Medulla oblongata (tissue), 1 donor: Measurements from ENCODE around the gene KRTCAP3.
"Not testable (repeated sequence)": the region's sequence is repeated elsewhere in the genome, so short reads cannot be mapped to it uniquely, and the experiment has no call there.

Experiments used
- DNase-seq: peaks from one replicate; pipeline ENCODE4 v3.0.0-alpha.2; 2015; ENCODE audit errors: extremely low spot score

The KRTCAP3 gene, protein sequence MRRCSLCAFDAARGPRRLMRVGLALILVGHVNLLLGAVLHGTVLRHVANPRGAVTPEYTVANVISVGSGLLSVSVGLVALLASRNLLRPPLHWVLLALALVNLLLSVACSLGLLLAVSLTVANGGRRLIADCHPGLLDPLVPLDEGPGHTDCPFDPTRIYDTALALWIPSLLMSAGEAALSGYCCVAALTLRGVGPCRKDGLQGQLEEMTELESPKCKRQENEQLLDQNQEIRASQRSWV

DNA sequence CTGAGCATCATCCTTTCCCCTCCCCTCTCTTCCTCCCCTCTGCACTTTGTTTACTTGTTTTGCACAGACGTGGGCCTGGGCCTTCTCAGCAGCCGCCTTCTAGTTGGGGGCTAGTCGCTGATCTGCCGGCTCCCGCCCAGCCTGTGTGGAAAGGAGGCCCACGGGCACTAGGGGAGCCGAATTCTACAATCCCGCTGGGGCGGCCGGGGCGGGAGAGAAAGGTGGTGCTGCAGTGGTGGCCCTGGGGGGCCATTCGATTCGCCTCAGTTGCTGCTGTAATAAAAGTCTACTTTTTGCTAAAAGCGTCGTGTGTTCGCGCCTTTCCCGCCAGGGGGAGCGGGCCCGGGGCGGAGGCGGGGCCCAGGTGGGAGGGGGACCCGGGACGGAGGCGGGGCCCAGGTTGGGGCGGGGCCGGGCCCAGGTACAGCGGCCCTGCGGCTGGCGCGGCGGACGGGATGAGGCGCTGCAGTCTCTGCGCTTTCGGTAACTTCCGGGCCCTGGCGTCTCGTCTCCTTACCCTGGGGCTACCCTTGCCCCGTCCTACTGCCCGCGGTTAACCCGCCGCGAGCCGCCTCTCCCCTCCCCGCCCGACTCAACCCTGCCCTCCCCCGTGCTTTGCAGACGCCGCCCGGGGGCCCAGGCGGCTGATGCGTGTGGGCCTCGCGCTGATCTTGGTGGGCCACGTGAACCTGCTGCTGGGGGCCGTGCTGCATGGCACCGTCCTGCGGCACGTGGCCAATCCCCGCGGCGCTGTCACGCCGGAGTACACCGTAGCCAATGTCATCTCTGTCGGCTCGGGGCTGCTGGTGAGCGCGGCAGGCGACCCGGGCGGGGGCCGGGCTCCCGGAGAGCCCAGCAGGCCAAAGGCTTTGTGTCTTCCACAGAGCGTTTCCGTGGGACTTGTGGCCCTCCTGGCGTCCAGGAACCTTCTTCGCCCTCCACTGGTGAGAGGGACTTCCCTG is at the start of gene KRTCAP3:
TSS of gene KRTCAP3 (plus strand) at position 424 of the 962 bp plus-strand sequence. CDS start at position 456, 32 bp downstream.
- no peak for DNase-seq

DNA sequence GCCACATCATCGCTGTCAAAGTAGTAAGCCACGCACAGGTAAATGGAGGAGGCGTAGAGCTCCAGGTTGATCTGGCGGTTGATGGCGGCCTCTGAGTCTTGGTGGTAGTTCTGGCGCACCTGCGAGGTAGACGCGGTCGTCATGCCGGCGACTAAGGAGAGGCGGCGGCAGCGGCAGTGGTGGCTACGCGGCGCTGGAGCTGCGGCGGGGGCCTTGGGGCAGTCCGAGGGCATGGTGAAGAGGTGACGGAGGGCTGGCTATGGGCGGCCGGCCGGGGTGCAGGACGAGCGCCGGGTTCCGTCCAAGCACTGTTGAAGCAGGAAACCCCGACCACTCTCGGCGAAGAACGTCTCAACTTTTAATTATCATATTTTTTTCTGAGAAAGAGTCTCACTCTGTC is 49.0 kb upstream of the KRTCAP3 start:
- no peak for DNase-seq

DNA sequence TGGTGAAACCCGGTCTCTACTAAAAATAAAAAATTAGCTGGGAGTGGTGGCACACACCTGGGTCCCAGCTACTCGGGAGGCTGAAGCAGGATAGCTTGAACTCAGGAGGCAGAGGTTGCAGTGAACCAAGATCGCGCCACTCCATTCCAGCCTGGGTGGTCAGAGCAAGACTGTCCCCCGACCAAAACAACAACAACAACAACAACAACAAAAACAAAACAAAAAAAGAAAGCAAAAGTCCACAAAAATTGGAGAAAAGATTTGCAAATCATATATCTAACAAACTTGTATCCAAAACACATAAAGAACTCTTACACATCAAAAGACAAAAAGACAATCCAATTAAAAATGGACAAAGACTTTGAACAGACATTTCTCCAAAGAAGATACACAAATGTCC is 43.2 kb upstream of the KRTCAP3 start:
- DNase-seq: no peak

DNA sequence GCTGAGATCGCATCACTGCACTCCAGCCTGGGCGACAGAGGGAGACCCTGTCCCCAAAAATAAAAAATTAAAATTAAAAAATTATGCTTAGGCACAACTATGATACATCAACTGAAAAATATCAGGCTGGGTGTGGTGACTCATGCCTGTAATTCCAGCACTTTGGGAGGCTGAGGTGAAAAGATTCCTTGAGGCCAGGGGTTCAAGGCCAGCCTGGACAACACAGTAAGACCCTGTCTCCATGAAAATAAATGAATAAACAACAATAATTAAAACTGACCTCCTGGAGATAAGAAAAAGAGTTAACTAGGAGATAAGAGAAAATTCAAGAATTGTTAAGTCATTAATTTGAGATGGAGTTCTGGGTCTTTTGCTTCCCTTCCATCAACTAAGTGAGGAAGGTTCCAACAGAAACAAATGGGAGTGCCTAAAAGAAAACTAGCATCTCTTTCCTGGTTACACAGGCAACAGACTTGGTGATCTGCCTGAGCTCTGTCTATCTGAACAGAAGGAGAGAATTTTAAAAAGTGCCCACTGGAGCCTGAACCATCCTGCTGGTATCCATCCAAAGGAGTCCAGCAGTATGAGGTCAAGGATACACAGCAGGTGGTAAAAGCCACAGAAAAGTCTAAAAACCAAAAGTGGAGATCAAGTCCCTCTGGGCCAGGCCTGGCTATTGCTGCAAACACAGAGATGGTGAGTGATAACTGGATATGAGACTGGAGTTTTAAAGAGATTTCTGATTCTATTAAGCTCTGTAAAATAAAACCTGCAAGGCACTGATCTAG is 41.6 kb upstream of the KRTCAP3 start:
- DNase-seq: no peak

DNA sequence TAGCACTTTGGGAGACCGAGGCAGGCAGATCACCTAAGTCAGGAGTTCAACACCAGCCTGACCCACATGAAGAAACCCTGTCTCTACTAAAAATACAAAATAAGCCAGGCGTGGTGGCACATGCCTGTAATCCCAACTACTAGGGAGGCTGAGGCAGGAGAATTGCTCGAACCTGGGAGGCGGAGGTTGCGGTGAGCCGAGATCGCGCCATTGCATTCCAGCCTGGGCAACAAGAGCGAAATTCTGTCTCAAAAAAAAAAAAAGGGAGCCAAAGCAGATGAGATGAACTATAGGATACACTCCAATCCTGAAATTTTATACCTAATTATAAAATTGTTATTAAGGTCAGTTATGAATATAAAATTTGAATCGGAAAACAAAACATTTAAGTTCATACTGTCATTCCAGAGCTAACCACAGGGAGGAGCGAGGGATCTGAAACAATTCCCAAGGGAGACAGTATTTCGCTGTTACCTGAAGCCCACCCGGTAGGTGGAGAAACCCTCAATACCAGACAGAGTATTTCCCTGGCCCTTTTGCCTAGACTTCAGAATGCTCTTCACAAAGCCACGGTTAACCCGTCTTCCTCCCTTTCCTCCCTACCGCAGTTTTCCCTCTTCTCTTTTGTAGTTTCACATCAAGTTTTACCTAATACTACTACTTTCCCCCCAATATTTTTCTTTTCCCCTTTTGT is 34.2 kb upstream of the KRTCAP3 start:
- DNase-seq: peak; percentile 23

DNA sequence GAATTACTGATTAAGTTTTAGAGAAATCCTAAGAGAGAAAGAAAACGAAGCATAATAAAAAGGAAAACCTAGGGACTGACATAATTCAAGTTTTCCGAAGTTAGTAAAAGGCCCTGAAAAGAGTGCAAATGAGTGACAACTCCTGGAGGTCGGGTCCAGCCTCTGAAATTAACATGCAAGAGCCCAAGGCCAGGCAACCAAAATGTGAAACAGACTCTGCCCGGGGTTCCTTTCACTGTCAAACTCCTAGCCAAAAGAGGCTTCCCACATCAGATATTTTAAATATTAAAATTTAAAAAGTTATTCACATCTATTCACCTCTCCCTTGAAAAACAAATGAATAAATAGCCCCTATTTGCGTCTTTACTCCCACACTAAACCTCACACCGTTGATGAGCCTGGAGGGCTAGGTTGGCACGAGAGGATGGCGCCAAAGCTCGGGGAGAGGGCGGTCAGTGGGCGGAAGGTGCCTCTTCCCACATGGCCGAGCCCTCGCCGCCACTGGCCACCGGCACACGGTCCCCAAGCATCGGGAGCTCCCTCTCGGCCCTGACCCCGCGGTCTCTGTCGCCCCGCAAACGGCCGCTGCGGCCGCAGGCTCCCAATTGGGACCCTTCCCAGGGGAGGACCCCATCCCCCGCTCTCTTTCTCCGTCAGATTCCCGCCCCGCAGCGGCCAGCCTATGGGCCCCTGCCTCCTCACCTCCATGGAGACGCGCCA is 33.4 kb upstream of the KRTCAP3 start:
- peak; percentile 12 for DNase-seq

DNA sequence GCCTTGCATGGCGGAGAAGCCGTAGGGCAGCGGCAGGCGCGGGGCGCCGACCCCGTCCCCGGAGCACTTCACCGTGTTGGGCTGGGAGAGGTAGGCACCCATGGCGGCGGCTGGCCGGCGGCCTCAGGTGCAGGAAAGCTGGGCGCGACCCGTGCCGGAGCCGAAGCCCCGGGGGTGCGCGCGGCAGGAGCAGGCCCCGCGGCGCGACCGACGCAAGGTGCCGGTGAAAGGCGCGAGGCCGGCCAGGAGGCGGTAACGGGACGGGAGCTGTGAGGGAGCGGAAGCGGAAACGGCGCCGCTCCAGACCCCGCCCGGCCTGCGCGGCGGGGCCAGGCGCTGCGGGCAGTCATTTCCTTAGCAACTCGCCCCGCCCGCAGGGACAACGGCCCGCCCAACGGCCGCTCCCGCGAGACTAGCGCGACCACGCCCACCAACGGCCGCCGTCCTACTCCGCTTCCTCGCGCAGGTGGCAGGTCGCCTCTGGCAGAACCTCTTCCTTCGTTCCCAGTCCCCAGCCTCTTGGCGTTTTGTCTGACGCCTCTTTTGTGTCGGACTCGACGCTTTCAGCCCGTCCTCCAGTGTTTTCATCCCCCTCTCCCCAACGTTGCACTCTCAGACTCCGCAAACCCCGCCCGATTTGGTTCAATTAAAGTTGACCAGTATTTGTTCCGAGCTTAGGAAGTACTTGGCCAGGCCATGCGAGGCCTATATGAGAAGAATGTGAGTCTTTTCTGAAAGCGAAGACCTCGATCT is 32.7 kb upstream of the KRTCAP3 start, which contains the start of gene PPM1G:
TSS of gene PPM1G (minus strand) at position 271 of the 753 bp plus-strand sequence. CDS start at position 102, 169 bp downstream.
- peak; percentile 96 for DNase-seq

DNA sequence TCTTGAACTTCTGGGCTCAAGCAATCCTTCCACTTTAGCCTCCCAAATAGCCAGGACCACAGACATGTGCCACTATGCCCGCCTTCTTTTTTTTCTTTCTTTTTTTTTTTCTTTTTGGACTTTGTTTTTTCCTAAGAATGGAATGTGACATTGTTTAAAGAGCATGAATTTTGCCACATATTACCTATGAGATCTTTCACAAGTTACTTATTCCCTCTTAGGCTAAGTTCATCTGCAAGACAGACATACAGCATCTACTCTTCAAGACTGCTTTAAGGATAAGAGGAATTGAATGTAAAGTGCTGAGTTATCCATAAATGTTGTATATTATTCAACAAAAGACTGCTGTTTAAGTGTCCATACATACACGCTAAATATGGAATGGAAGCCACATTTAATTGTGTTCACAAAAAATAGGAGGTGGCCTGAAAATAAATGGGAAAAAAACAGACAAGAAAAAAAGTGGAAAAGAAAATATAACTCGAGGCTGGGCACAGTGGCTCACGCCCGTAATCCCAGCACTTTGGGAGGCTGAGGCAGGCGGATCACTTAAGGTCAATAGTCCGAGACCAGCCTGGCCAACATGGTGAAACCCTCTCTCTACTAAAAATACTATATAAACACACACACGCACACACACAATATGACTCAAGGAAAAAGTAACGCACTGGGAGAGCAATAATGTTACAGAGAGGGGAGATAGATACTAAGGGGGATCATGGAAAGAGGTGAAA is 29.6 kb upstream of the KRTCAP3 start:
- no peak for DNase-seq

DNA sequence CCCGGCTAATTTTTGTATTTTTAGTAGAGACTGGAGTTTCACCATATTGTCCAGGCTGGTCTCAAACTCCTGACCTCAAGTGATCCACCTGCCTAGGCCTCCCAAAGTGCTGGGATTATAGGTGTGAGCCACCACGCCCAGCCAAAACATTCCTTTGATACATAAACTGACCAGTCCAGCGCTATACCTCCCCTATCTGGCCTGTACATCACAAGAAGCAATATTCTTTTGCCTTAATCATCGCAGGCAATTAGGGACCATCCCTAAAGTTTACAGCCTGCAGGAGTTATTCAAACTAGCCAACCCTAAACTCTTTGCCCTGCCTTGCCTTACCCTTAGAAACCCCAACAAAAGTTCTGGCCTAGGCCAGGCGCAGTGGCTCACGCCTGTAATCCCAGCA is 26.0 kb upstream of the KRTCAP3 start:
- no peak for DNase-seq

DNA sequence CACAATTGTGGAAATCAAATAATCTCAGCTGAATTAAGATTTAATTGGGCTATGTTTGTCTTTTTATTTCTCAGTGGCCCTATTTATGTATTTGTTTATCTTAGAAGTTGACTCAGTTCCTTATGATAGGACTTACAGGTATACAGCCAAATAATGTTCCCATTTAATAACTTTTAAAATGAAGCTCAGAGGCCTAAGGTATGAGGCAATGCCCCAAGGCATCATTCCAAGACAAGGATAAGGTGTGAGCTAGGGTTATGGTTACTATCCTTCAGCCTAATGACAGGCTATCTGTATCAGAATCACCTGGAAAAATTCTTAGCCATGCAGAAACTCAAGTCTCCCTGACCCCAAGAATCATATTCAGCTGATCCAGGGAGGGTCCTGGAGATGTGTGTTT is 21.2 kb upstream of the KRTCAP3 start:
- no peak for DNase-seq

DNA sequence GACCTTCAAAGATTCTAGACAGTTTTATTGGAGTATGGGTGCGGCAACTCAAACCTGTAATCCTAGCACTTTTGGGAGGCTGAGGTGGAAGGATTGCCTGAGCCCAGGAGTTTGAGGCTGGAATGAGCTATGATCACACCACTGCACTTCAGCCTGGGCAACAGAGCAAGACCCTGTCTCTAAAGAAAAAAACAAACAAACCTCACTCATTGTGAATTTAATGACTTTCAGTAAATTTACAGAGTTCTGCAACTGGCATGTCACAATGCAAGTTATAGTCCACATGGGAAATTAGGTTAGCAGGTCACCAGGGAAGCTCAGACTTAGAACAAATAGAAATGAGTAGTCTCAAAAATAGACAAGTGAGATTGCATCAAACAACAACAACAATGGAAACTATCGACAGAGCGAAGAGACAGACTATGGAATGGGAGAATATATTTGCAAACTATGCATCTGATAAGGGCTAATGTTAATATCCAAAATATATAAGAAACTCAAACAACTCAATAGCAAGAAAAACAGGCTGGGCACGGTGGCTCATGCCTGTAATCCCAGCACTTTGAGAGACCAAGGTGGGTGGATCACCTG is 20.4 kb upstream of the KRTCAP3 start:
- DNase-seq: no peak

DNA sequence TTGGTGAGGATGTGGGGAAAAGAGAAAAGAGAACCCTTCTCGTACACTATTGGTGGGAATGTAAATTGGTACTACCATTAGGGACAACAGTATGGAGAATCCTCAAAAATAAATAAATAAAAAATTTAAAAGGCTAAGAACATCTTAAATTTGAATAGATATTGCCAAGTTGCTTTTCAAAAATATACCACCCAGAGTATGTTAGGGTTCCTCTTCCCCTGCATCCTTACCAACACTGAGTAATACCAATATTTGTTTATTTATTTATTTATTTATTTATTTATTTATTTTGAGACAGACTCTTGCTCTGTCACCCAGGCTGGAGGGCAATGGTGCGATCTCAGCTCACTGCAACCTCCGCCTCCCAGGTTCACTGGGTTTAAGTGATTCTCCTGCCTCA is 19.2 kb upstream of the KRTCAP3 start:
- no peak for DNase-seq

DNA sequence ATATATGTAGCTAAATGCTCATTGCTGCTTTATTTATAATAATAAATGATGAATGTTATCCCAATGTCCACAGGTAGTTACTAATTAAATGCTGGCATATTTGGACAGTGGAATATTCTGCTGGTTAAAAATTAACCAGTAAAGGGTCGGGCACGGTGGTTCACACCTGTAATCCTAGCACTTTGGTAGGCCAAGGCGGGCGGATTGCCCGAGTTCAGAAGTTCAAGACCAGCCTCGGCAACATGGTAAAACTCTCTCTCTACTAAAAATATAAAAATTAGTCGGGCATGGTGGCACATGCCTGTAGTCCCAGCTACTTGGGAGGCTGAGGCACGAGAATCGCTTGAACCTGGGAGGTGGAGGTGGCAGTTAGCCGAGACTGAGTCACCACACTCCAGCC is 17.1 kb upstream of the KRTCAP3 start:
- DNase-seq: not testable (repeated sequence)

DNA sequence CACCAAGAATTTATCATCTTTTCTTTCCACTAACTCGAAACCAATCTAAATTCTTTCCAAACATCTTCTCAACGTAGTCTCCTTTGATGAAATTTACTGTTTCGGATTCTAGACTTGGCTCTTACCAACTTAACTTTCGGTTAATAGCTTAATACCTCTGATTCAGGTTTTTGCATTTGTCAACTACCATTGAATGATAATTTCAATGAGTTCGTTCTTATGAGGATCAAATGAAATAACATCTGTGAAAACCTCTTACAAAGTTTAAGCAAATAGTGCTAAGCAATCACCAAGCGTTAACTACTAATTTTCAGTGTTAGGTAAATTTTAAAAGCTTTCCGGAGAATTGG is 14.3 kb upstream of the KRTCAP3 start:
- no peak for DNase-seq

DNA sequence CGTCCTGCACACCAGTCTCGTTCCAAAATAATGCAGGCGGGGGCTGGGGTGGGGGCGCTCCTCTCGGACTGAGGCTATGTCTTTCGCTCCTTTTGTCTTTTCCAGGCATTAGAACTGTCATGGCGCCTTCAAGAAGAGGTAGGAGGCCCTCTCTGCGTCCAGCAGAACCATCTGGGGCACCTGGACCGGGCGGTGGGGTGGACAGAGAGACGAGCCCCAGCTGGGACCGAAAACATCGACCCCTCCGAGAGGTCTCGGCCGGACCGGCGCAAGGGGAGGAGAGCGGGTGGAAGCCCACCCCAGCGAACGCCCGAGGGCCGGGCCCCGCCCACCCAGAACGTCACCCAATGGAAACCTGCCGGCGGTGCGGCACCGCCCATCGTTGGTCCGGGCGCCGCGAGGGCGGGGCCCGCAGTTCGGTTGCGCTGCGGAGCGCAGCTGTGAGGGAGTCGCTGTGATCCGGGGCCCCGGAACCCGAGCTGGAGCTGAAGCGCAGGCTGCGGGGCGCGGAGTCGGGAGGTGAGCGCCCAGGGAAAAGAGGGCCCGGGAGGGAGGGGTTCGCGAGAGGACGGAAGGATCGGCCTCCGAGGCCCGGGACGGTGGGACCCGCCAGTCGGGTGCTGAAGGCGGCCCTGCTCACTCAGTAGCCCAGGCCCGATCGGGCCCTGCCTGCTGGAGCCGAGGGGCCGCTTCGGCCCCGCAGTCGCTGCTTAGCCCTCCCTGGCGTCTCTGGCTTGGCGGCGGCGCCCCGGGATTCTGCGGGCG is 13.8 kb upstream of the KRTCAP3 start, which contains the start of gene NRBP1:
TSS of gene NRBP1 (plus strand) at position 419 of the 765 bp plus-strand sequence. CDS start 4,643 bp downstream, outside the sequence.
- DNase-seq: peak; percentile 96

DNA sequence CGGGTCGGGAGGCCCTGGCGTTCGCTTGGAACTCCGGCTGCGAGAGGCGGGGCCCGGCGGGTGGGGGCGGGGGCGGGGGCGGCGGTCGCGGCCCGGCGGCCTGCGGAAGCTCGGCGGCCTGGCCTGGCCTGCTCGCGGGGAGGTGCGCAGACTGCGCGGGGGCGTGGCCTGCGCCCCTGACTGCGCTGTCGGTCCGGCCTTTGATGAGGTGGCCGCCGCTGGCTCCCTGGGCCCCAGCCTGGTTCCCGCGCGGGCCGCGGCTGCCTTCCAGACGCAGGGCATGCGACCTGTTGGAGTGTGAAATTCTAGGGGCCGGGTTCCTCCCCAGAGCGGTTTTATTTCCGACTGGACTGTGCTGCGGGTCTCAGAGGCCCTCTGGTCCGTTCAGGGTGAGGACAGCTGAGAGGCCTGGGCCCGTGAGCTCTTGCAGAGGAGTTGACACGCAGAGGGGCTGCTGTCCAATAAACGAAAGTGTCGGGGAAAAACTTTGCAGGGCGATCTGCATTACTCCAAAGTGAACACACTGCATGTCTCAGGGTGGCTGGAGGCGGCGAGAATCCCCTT is 13.1 kb upstream of the KRTCAP3 start:
- peak; percentile 62 for DNase-seq

DNA sequence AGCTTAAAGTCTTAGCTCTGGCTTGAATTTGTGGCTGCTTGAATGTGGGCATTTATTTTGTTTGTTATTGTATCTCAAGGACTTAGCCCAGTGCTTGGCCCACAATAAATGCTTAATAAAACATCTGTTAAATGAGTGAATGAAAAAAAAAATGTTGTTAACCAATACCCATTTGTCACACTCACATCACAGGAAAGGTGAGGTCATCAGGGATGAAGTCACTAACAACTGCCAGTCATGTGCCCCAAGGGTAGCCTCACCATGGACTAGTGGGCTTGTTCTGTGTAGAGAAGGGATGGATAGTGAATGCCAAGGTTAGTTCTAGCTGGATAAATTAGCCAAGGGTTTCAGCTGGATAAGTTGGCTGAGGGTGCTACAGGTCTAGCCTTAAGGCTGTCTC is 10.8 kb upstream of the KRTCAP3 start:
- DNase-seq: no peak

DNA sequence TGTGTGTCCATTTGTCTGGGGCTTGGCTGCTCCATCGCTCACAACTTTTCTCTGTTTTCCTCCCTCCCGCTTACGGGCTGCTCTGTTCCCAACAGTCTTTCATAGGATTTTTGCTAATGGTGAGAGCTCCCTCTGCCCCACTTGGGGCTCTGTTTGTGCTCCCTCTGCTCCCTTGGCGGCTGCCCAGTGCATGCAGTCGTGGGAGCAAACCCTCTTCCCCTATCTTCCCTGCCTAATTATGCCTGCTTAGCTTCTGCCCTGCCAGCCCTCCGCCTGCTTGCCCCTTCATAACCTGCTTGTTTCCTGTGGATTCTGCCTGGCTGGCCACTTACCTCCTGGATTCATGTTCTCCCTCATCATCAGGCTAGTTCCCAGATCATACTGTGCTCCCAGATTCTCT is 6.6 kb upstream of the KRTCAP3 start:
- DNase-seq: no peak
